ENCODE measurements around the gene CSRP3.

The CSRP3 gene

GRCh38 chr11:19201737-19202605 is at the start of gene CSRP3:
CSRP3 (minus strand) TSS chr11:19201983; CDS start chr11:19192448, 9,535 bp downstream.
- H3K4me3 ChIP-seq (ENCODE audit: low read length): no peak within 1 kb of the TSS
- DNase-seq (ENCODE audit: low read depth): peak; percentile 11
- TF ChIP-seq CTCF (conservative IDR thresholded peaks at IDR 0.05; ENCODE audit: low read length): no peak

GRCh38 chr11:19251577-19251976 is 49.8 kb upstream of the CSRP3 start:
- H3K4me3 ChIP-seq (ENCODE audit: low read length): no peak overlapping the region
- no peak for DNase-seq (ENCODE audit: low read depth)
- TF ChIP-seq CTCF (conservative IDR thresholded peaks at IDR 0.05; ENCODE audit: low read length): no peak

GRCh38 chr11:19246816-19247215 is 45.0 kb upstream of the CSRP3 start:
- H3K4me3 ChIP-seq (ENCODE audit: low read length): no peak overlapping the region
- no peak for DNase-seq (ENCODE audit: low read depth)
- TF ChIP-seq CTCF (conservative IDR thresholded peaks at IDR 0.05; ENCODE audit: low read length): no peak

- no peak overlapping the region for H3K4me3 ChIP-seq (ENCODE audit: low read length)
- no peak for DNase-seq (ENCODE audit: low read depth)
- TF ChIP-seq CTCF (conservative IDR thresholded peaks at IDR 0.05; ENCODE audit: low read length): no peak
These were observed 43.6 kb upstream of the CSRP3 start for GRCh38 chr11:19245351-19245750.

GRCh38 chr11:19244621-19245020 is 42.8 kb upstream of the CSRP3 start:
- H3K4me3 ChIP-seq (ENCODE audit: low read length): no peak overlapping the region
- TF ChIP-seq CTCF (conservative IDR thresholded peaks at IDR 0.05; ENCODE audit: low read length): no peak
- DNase-seq (ENCODE audit: low read depth): no peak

- TF ChIP-seq CTCF (conservative IDR thresholded peaks at IDR 0.05; ENCODE audit: low read length): no peak
- H3K4me3 ChIP-seq (ENCODE audit: low read length): no peak overlapping the region
- DNase-seq (ENCODE audit: low read depth): peak; percentile 48
These were observed 42.3 kb upstream of the CSRP3 start for GRCh38 chr11:19244084-19244483.

GRCh38 chr11:19243613-19244012 is 41.8 kb upstream of the CSRP3 start:
- no peak overlapping the region for H3K4me3 ChIP-seq (ENCODE audit: low read length)
- DNase-seq (ENCODE audit: low read depth): no peak
- TF ChIP-seq CTCF (conservative IDR thresholded peaks at IDR 0.05; ENCODE audit: low read length): no peak
